ENCODE results near the gene SH3BP5.
"Not testable (repeated sequence)": the region's sequence is repeated elsewhere in the genome, so short reads cannot be mapped to it uniquely, and the experiment has no call there.

SH3BP5 gene

GRCh38 chr3:15356176-15356575 is 23.8 kb upstream of the SH3BP5 start:
- DNase-seq (ENCODE audit: low read depth): no peak
- H3K4me3 ChIP-seq (ENCODE audit: low read depth, low read length): no peak overlapping the region
- TF ChIP-seq MYC (IDR thresholded peaks at IDR 0.05; ENCODE audit: low read depth, low read length) (no peak), MAX (IDR thresholded peaks at IDR 0.05; ENCODE audit: low read depth, low read length) (no peak), CTCF (IDR thresholded peaks at IDR 0.05; ENCODE audit: low read depth, low read length) (no peak), POLR2A (IDR thresholded peaks at IDR 0.05; ENCODE audit: extremely low read depth, insufficient read length) (no peak)

GRCh38 chr3:15355086-15355485 is 22.7 kb upstream of the SH3BP5 start:
- no peak for DNase-seq (ENCODE audit: low read depth)
- H3K4me3 ChIP-seq (ENCODE audit: low read depth, low read length): no peak overlapping the region
- no peak for TF ChIP-seq MYC (IDR thresholded peaks at IDR 0.05; ENCODE audit: low read depth, low read length)
- TF ChIP-seq POLR2A (IDR thresholded peaks at IDR 0.05; ENCODE audit: extremely low read depth, insufficient read length): no peak
- no peak for TF ChIP-seq CTCF (IDR thresholded peaks at IDR 0.05; ENCODE audit: low read depth, low read length)
- TF ChIP-seq MAX (IDR thresholded peaks at IDR 0.05; ENCODE audit: low read depth, low read length): no peak

GRCh38 chr3:15354485-15354884 is 22.1 kb upstream of the SH3BP5 start:
- TF ChIP-seq MYC (IDR thresholded peaks at IDR 0.05; ENCODE audit: low read depth, low read length): no peak
- TF ChIP-seq MAX (IDR thresholded peaks at IDR 0.05; ENCODE audit: low read depth, low read length): no peak
- TF ChIP-seq CTCF (IDR thresholded peaks at IDR 0.05; ENCODE audit: low read depth, low read length): no peak
- no peak overlapping the region for H3K4me3 ChIP-seq (ENCODE audit: low read depth, low read length)
- no peak for DNase-seq (ENCODE audit: low read depth)

- no peak overlapping the region for H3K4me3 ChIP-seq (ENCODE audit: low read depth, low read length)
- no peak for DNase-seq (ENCODE audit: low read depth)
- TF ChIP-seq CTCF (IDR thresholded peaks at IDR 0.05; ENCODE audit: low read depth, low read length) (no peak), MYC (IDR thresholded peaks at IDR 0.05; ENCODE audit: low read depth, low read length) (no peak), POLR2A (IDR thresholded peaks at IDR 0.05; ENCODE audit: extremely low read depth, insufficient read length) (no peak), MAX (IDR thresholded peaks at IDR 0.05; ENCODE audit: low read depth, low read length) (no peak)
Measured at GRCh38 chr3:15350141-15350540, 17.8 kb upstream of the SH3BP5 start.

- DNase-seq (ENCODE audit: low read depth); H3K4me3 ChIP-seq (ENCODE audit: low read depth, low read length): not testable (repeated sequence)
Measured at GRCh38 chr3:15349438-15349837, 17.1 kb upstream of the SH3BP5 start.

- DNase-seq (ENCODE audit: low read depth): no peak
- no peak for TF ChIP-seq POLR2A (IDR thresholded peaks at IDR 0.05; ENCODE audit: extremely low read depth, insufficient read length)
- no peak for TF ChIP-seq MAX (IDR thresholded peaks at IDR 0.05; ENCODE audit: low read depth, low read length)
- no peak for TF ChIP-seq MYC (IDR thresholded peaks at IDR 0.05; ENCODE audit: low read depth, low read length)
- no peak for TF ChIP-seq CTCF (IDR thresholded peaks at IDR 0.05; ENCODE audit: low read depth, low read length)
- no peak overlapping the region for H3K4me3 ChIP-seq (ENCODE audit: low read depth, low read length)
Measured at GRCh38 chr3:15348246-15348645, 15.9 kb upstream of the SH3BP5 start.
